CD14-positive monocyte (primary cell): ENCODE measurements around the gene DNAJC1. TPM values are rescaled to one million over a fixed set of nuclear protein-coding genes. Genes with fewer than 3 reads are reported as not detected.
"Not testable (repeated sequence)": the region's sequence is repeated elsewhere in the genome, so short reads cannot be mapped to it uniquely, and the experiment has no call there.

Source experiments
- DNase-seq, 3 donors: peaks; one replicate each; pipeline ENCODE4 v3.0.0-alpha.2; 2011 to 2022
- H2AFZ ChIP-seq: 2 replicates; pipeline ENCODE4 v1.6.0; 2012; ENCODE audit warnings: mild to moderate bottlenecking, low read depth, low read length, inconsistent platforms; ENCODE audit not compliant: insufficient read depth, poor library complexity, severe bottlenecking
- H3K27ac ChIP-seq, 2 donors: 1 replicate in 1 of 2; 2 replicates in 1 of 2; pipeline ENCODE4 v1.5.1; 2012 to 2013; ENCODE audit warnings: low read length in 2 of 2, control low read depth in 1 of 2, inconsistent platforms in 1 of 2, low read depth in 1 of 2, mild to moderate bottlenecking in 1 of 2
- H3K27me3 ChIP-seq, 2 donors: one replicate each; pipeline versions ENCODE4 v1.6.0 to v1.6.1; 2011 to 2013; ENCODE audit warnings: low read length in 2 of 2; ENCODE audit not compliant: control insufficient read depth in 2 of 2, insufficient read depth in 2 of 2
- H3K36me3 ChIP-seq, 2 donors: replicated peaks in 1 of 2; 1 replicate in 1 of 2; 2 replicates in 1 of 2; pipeline versions ENCODE4 v1.5.1 to v1.6.1; 2012 to 2013; ENCODE audit warnings: low read length in 2 of 2, control low read depth in 1 of 2, inconsistent platforms in 1 of 2, mild to moderate bottlenecking in 1 of 2; ENCODE audit not compliant: insufficient read depth in 2 of 2, control insufficient read depth in 1 of 2
- H3K4me1 ChIP-seq, 2 donors: 1 replicate in 1 of 2; 2 replicates in 1 of 2; pipeline versions ENCODE4 v1.5.1 to v1.6.1; 2012 to 2013; ENCODE audit warnings: low read length in 2 of 2, control low read depth in 1 of 2, inconsistent platforms in 1 of 2, mild to moderate bottlenecking in 1 of 2, moderate library complexity in 1 of 2; ENCODE audit not compliant: insufficient read depth in 2 of 2, control insufficient read depth in 1 of 2
- H3K4me2 ChIP-seq: replicated peaks from 2 replicates; pipeline ENCODE3; 2012; ENCODE audit warnings: low read length, moderate library complexity, mild to moderate bottlenecking; ENCODE audit not compliant: poor library complexity, severe bottlenecking; ENCODE audit errors: extremely low read depth
- H3K4me3 ChIP-seq, 3 experiments: fragments of 200-600 bp in 1 of 3; sonication (generic) in 1 of 3; replicated peaks in 1 of 3; 1 replicate in 2 of 3; 2 replicates in 1 of 3; pipeline ENCODE4 v1.5.1; 2011 to 2013; ENCODE audit warnings: low read length in 3 of 3, mild to moderate bottlenecking in 3 of 3, control low read depth in 2 of 3, low read depth in 2 of 3, inconsistent platforms in 1 of 3, moderate library complexity in 1 of 3
- H3K79me2 ChIP-seq: 2 replicates; pipeline ENCODE4 v1.6.0; 2012; ENCODE audit warnings: mild to moderate bottlenecking, control low read depth, inconsistent platforms, low read length, moderate library complexity; ENCODE audit not compliant: insufficient read depth
- H3K9ac ChIP-seq: 2 replicates; pipeline ENCODE4 v1.6.0; 2017; ENCODE audit warnings: low read length, mild to moderate bottlenecking; ENCODE audit not compliant: insufficient read depth, poor library complexity, severe bottlenecking
- H3K9me3 ChIP-seq, 2 donors: replicated peaks in 1 of 2; 1 replicate in 1 of 2; 2 replicates in 1 of 2; pipeline versions ENCODE4 v1.5.1 to v1.6.1; 2012 to 2013; ENCODE audit warnings: low read length in 2 of 2, control low read depth in 1 of 2; ENCODE audit not compliant: control insufficient read depth in 1 of 2, insufficient read depth in 1 of 2
- H4K20me1 ChIP-seq: 2 replicates; pipeline ENCODE4 v1.6.0; 2012; ENCODE audit warnings: mild to moderate bottlenecking, low read length, control low read depth, moderate library complexity; ENCODE audit not compliant: insufficient read depth
- H3K27ac Mint-ChIP-seq, 7 donors: one replicate each; pipeline ENCODE4 v1.8.0; 2020; ENCODE audit warnings: mild to moderate bottlenecking in 7 of 7, mixed read lengths in 7 of 7, moderate library complexity in 6 of 7, inconsistent platforms in 2 of 7
- H3K27me3 Mint-ChIP-seq, 3 donors: one replicate each; pipeline ENCODE4 v1.8.0; 2021 to 2022; ENCODE audit warnings: low read depth in 3 of 3, mild to moderate bottlenecking in 3 of 3, mixed read lengths in 3 of 3, moderate library complexity in 3 of 3, inconsistent platforms in 1 of 3
- H3K36me3 Mint-ChIP-seq, 2 donors: one replicate each; pipeline ENCODE4 v1.8.0; 2020; ENCODE audit warnings: mixed read lengths in 2 of 2, inconsistent platforms in 1 of 2, mild to moderate bottlenecking in 1 of 2
- H3K4me1 Mint-ChIP-seq: one replicate; pipeline ENCODE4 v1.8.0; 2020; ENCODE audit warnings: mild to moderate bottlenecking, mixed read lengths
- H3K4me3 Mint-ChIP-seq, 2 donors: one replicate each; pipeline ENCODE4 v1.8.0; 2020; ENCODE audit warnings: mild to moderate bottlenecking in 2 of 2, mixed read lengths in 2 of 2, moderate library complexity in 1 of 2
- H3K9me3 Mint-ChIP-seq, 7 donors: one replicate each; pipeline ENCODE4 v1.8.0; 2020 to 2022; ENCODE audit warnings: mixed read lengths in 7 of 7, mild to moderate bottlenecking in 6 of 7, moderate library complexity in 6 of 7, inconsistent platforms in 2 of 7
- WGBS: methylation state at CpG from one replicate; pipeline ENCODE4 v1.1.5; 2013; ENCODE audit warnings: missing lambda C conversion rate; ENCODE audit not compliant: insufficient coverage; 5-methylcytosine and 5-hydroxymethylcytosine counted together
- intact Hi-C, 2 donors: fragments of 100-400 bp; cut with micrococcal nuclease; formaldehyde crosslinking; loops; one replicate each; pipeline versions ENCODE4 v1.15.0 to v1.15.1; 2023
- polyA plus RNA-seq, 3 donors: library from polyadenylated mRNA; depleted of rRNA in 1 of 3; unstranded in 2 of 3; stranded (reverse) in 1 of 3; fragments of 300-500 nt in 2 of 3; fragments of >200 nt in 1 of 3; fragmentation: Illumina TruSeq in 2 of 3; gene quantifications; 1 replicate in 2 of 3; 2 replicates in 1 of 3; pipeline ENCODE4 v1.2.3, GENCODE V29; 2012 to 2021
- TF ChIP-seq, protein P1 (sequence below): fragments of 200-600 bp; IDR thresholded peaks from one replicate; pipeline ENCODE4 v1.8.0; 2022; ENCODE audit warnings: antibody characterized with exemption, mild to moderate bottlenecking

The DNAJC1 gene
- polyA plus RNA-seq, 3 donors = 11.4 to 12.9 (median 12.5) TPM

DNA sequence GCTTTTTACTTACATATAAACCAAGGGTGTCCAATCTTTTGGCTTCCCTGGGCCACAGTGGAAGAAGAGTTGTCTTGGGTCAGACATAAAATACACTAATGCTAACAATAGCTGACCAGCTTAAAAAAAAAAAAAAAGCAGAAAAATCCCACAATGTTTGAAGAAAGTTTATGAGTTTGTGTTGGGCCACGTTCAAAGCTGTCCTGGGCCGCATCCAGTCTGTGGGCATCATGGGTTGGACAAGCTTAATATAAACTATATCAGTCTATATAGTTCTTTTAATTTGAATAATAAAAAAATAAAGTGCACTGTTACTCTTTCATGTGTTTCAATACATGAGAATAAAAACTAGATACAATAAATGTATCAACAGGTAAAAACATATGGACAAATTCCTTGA, 179.9 kb downstream of the DNAJC1 start:
- H3K9me3 Mint-ChIP-seq = peaks cover 20 to 41% (median 36%) of the 10 kb centered on the region in 7 donors

DNA sequence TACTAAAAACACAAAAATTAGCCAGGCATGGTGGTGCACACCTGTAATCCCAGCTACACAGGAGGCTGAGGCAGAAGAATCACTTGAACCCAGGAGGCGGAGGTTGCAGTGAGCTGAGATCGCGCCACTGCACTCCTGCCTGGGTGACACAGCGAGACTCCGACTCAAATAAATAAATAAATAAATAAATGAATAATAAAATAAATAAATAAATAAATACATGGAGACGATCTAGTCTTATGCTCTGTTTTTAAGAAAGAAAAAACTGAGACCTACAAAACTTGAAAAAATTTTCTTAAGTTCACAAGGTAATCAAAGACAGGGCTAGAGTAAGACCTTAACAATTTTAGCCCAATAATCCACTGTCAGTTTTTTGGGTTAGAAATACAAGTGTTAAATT, 181.3 kb downstream of the DNAJC1 start:
- H3K4me2 ChIP-seq, H3K4me3 Mint-ChIP-seq: not testable (repeated sequence)
- WGBS = no CpG with 5 or more reads among the region's 6 CpGs

More for the DNA sequence above, 179.9 kb downstream of the DNAJC1 start:
- Mint-ChIP-seq H3K27me3 (no peaks in the 10 kb centered on the region), H3K4me3 (no peak overlapping the region), H3K4me1 (no peaks in the 10 kb centered on the region), H3K36me3 (peaks cover 2 to 10% of the 10 kb centered on the region in 2 donors), H3K27ac (no peak overlapping the region)
- no peak overlapping the region for H3K27ac ChIP-seq
- H4K20me1 ChIP-seq = no peaks in the 10 kb centered on the region
- H3K4me1 ChIP-seq = no peaks in the 10 kb centered on the region
- H3K9me3 ChIP-seq = peaks cover 30 to 38% of the 10 kb centered on the region in 2 donors
- H2AFZ ChIP-seq = no peak overlapping the region
- no peaks in the 10 kb centered on the region for H3K36me3 ChIP-seq
- TF ChIP-seq, protein P1, sequence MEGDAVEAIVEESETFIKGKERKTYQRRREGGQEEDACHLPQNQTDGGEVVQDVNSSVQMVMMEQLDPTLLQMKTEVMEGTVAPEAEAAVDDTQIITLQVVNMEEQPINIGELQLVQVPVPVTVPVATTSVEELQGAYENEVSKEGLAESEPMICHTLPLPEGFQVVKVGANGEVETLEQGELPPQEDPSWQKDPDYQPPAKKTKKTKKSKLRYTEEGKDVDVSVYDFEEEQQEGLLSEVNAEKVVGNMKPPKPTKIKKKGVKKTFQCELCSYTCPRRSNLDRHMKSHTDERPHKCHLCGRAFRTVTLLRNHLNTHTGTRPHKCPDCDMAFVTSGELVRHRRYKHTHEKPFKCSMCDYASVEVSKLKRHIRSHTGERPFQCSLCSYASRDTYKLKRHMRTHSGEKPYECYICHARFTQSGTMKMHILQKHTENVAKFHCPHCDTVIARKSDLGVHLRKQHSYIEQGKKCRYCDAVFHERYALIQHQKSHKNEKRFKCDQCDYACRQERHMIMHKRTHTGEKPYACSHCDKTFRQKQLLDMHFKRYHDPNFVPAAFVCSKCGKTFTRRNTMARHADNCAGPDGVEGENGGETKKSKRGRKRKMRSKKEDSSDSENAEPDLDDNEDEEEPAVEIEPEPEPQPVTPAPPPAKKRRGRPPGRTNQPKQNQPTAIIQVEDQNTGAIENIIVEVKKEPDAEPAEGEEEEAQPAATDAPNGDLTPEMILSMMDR = no peak
- H3K27me3 ChIP-seq = no peaks in the 10 kb centered on the region
- no peak for DNase-seq
- WGBS = no CpG with 5 or more reads among the region's 2 CpGs
- H3K79me2 ChIP-seq = no peaks in the 10 kb centered on the region
- no peak overlapping the region for H3K4me2 ChIP-seq
- intact Hi-C loops = no loop called here
- H3K9ac ChIP-seq = no peak overlapping the region
- no peak overlapping the region for H3K4me3 ChIP-seq

More for the DNA sequence above, 181.3 kb downstream of the DNAJC1 start:
- Mint-ChIP-seq H3K36me3 (peaks cover 4 to 13% of the 10 kb centered on the region in 2 donors), H3K9me3 (peaks cover 21 to 49% (median 34%) of the 10 kb centered on the region in 7 donors)
- H2AFZ ChIP-seq, H3K4me1 Mint-ChIP-seq, H3K27ac ChIP-seq, H3K27ac Mint-ChIP-seq, H3K4me3 ChIP-seq, H3K4me1 ChIP-seq, H3K27me3 Mint-ChIP-seq, H3K27me3 ChIP-seq, H3K36me3 ChIP-seq, DNase-seq, H4K20me1 ChIP-seq, intact Hi-C loops, H3K79me2 ChIP-seq, H3K9ac ChIP-seq: not testable (repeated sequence)
- H3K9me3 ChIP-seq = peaks cover 28 to 34% of the 10 kb centered on the region in 2 donors
